ENCODE measurements around the gene MET.
"Not testable (repeated sequence)": the region's sequence is repeated elsewhere in the genome, so short reads cannot be mapped to it uniquely, and the experiment has no call there.

The MET gene

GRCh38 chr7:116728413-116728812, 56.4 kb downstream of the MET start:
- no peak for DNase-seq

- no peak for DNase-seq
Observed at GRCh38 chr7:116730097-116731022, 58.4 kb downstream of the MET start.

- DNase-seq = no peak
Observed at GRCh38 chr7:116731023-116731395, 59.0 kb downstream of the MET start.

- DNase-seq = no peak
Observed at GRCh38 chr7:116731445-116732335, 59.7 kb downstream of the MET start.

GRCh38 chr7:116732788-116733694, 61.0 kb downstream of the MET start:
- DNase-seq = no peak

- no peak for DNase-seq
Observed at GRCh38 chr7:116733924-116734580, 62.1 kb downstream of the MET start.

- no peak for DNase-seq
Observed at GRCh38 chr7:116734710-116735109, 62.7 kb downstream of the MET start.

- DNase-seq = no peak
Observed at GRCh38 chr7:116736927-116737715, 65.1 kb downstream of the MET start.

GRCh38 chr7:116738378-116738777, 66.4 kb downstream of the MET start:
- no peak for DNase-seq

- no peak for DNase-seq
Observed at GRCh38 chr7:116739307-116739706, 67.3 kb downstream of the MET start.

- DNase-seq = no peak
Observed at GRCh38 chr7:116740231-116740630, 68.2 kb downstream of the MET start.

- no peak for DNase-seq
Observed at GRCh38 chr7:116740755-116741462, 68.9 kb downstream of the MET start.

GRCh38 chr7:116741625-116742316, 69.8 kb downstream of the MET start:
- DNase-seq = no peak

GRCh38 chr7:116742641-116743040, 70.6 kb downstream of the MET start:
- no peak for DNase-seq

GRCh38 chr7:116743835-116744234, 71.8 kb downstream of the MET start:
- DNase-seq = not testable (repeated sequence)

GRCh38 chr7:116746388-116746787, 74.4 kb downstream of the MET start:
- not testable (repeated sequence) for DNase-seq

- not testable (repeated sequence) for DNase-seq
Observed at GRCh38 chr7:116751070-116751469, 79.1 kb downstream of the MET start.

- DNase-seq = no peak
Observed at GRCh38 chr7:116752305-116753074, 80.5 kb downstream of the MET start.

- DNase-seq = no peak
Observed at GRCh38 chr7:116753130-116753529, 81.1 kb downstream of the MET start.
